Measurements from ENCODE around the gene CDK16. TPM values are rescaled to one million over a fixed set of nuclear protein-coding genes. Genes with fewer than 3 reads are reported as not detected.
"Not testable (repeated sequence)": the region's sequence is repeated elsewhere in the genome, so short reads cannot be mapped to it uniquely, and the experiment has no call there.

CDK16 gene
- total and polyA plus RNA-seq, 8 donors: 31.2 to 156 (median 47.4) TPM

- Histone ChIP-seq H3K9me3 (peaks cover 0 to 26% (median 13%) of the 10 kb centered on the region in 4 donors), H3K4me1 (no peaks in the 10 kb centered on the region), H3K4me3 (no peak overlapping the region), H3K27ac (no peak overlapping the region), H3K27me3 (peaks cover 0 to 5% (median 0%) of the 10 kb centered on the region in 3 donors), H3K36me3 (peaks cover under 1 to 36% (median 20%) of the 10 kb centered on the region in 4 donors)
- intact Hi-C loops (cut with DNase I; ENCODE audit: low total_unique reads): no loop called here
- TF ChIP-seq CTCF (IDR thresholded peaks at IDR 0.05) (no peak), POLR2A (IDR thresholded peaks at IDR 0.05) (no peak), EP300 (IDR thresholded peaks at IDR 0.05) (no peak)
- 79 to 87% (median 82%) methylated on average over 6 of the region's 6 CpGs for WGBS, 5 donors
- DNase-seq: no peak
Observed at GRCh38 chrX:47250017-47250347, 31.5 kb downstream of the CDK16 start.

GRCh38 chrX:47257620-47258019 is 39.1 kb downstream of the CDK16 start:
- peaks cover 0 to 30% (median 13%) of the 10 kb centered on the region in 4 donors for H3K9me3 ChIP-seq
- H3K27me3 ChIP-seq; H3K36me3 ChIP-seq; H3K4me3 ChIP-seq; H3K27ac ChIP-seq; H3K4me1 ChIP-seq; DNase-seq; intact Hi-C loops (cut with DNase I; ENCODE audit: low total_unique reads): not testable (repeated sequence)
- 88 to 96% (median 91%) methylated on average over 12 of the region's 12 CpGs for WGBS, 5 donors

GRCh38 chrX:47264483-47265173 is 46.1 kb downstream of the CDK16 start:
- no peak overlapping the region for H3K27ac ChIP-seq
- H3K9me3 ChIP-seq: no peaks in the 10 kb centered on the region
- TF ChIP-seq POLR2A (IDR thresholded peaks at IDR 0.05) (no peak), CTCF (IDR thresholded peaks at IDR 0.05) (no peak), EP300 (IDR thresholded peaks at IDR 0.05) (no peak), POLR2AphosphoS5 (IDR thresholded peaks at IDR 0.05) (no peak)
- H3K27me3 ChIP-seq: no peaks in the 10 kb centered on the region
- no peak overlapping the region for H3K4me3 ChIP-seq
- no peaks in the 10 kb centered on the region for H3K4me1 ChIP-seq
- H3K36me3 ChIP-seq: no peaks in the 10 kb centered on the region
- DNase-seq: no peak
- intact Hi-C loops (cut with DNase I; ENCODE audit: low total_unique reads): no loop called here
- 60 to 71% (median 64%) methylated on average over 7 of the region's 7 CpGs for WGBS, 5 donors

- TF ChIP-seq POLR2A (IDR thresholded peaks at IDR 0.05) (no peak), POLR2AphosphoS5 (IDR thresholded peaks at IDR 0.05) (no peak), EP300 (IDR thresholded peaks at IDR 0.05) (no peak), CTCF (IDR thresholded peaks at IDR 0.05) (no peak)
- Histone ChIP-seq H3K27me3 (no peaks in the 10 kb centered on the region), H3K4me3 (no peak overlapping the region), H3K9me3 (no peaks in the 10 kb centered on the region), H3K27ac (no peak overlapping the region), H3K36me3 (no peaks in the 10 kb centered on the region), H3K4me1 (no peaks in the 10 kb centered on the region)
- WGBS, 5 donors: 74 to 81% (median 77%) methylated on average over 7 of the region's 7 CpGs
- intact Hi-C loops (cut with DNase I; ENCODE audit: low total_unique reads): no loop called here
- DNase-seq: no peak
Observed at GRCh38 chrX:47266643-47267042, 48.2 kb downstream of the CDK16 start.

GRCh38 chrX:47272013-47272408 is 53.5 kb downstream of the CDK16 start:
- Histone ChIP-seq H3K36me3 (no peaks in the 10 kb centered on the region), H3K4me1 (no peaks in the 10 kb centered on the region), H3K27ac (no peak overlapping the region), H3K27me3 (peaks cover 0 to 5% (median 0%) of the 10 kb centered on the region in 3 donors), H3K9me3 (no peaks in the 10 kb centered on the region), H3K4me3 (no peak overlapping the region)
- no peak for DNase-seq
- TF ChIP-seq EP300 (IDR thresholded peaks at IDR 0.05) (no peak), POLR2AphosphoS5 (IDR thresholded peaks at IDR 0.05) (no peak), CTCF (IDR thresholded peaks at IDR 0.05) (no peak), POLR2A (IDR thresholded peaks at IDR 0.05) (no peak)
- 55 to 68% (median 58%) methylated on average over 2 of the region's 2 CpGs for WGBS, 5 donors
- intact Hi-C loops (cut with DNase I; ENCODE audit: low total_unique reads): no loop called here

Data from stomach (tissue), 9 donors.